Activated naive CD8-positive, alpha-beta T cell treated with anti-CD3 and anti-CD28 coated beads, Interleukin-2, amount 50 U/mL, for 16 hours (primary cell): ENCODE results near the gene SHANK2.

Source experiments
- DNase-seq: peaks from one replicate; pipeline ENCODE4 v3.0.0-alpha.2; 2020; ENCODE audit warnings: low read depth, low spot score

Gene SHANK2

GRCh38 chr11:71202966-71203365 lies 49.4 kb downstream of the SHANK2 start:
- no peak for DNase-seq

- DNase-seq = no peak
These were observed 49.8 kb downstream of the SHANK2 start for GRCh38 chr11:71202598-71202944.
